HEK293 (cell line): ENCODE data around the gene PLEKHH2.
A peak's percentile ranks its signal among the peaks of the same experiment; 100 is the strongest.

Experiments
- KLF10 ChIP-seq: fragments of 450-650 bp; IDR thresholded peaks from 2 replicates; pipeline ENCODE4 v1.5.1; 2018; ENCODE audit warnings: missing biosample characterization, mild to moderate bottlenecking, missing genetic modification characterization
- SALL2 ChIP-seq: fragments of 450-650 bp; formaldehyde crosslinking; IDR thresholded peaks from 2 replicates; pipeline ENCODE4 v1.5.0; 2017; ENCODE audit warnings: missing biosample characterization, mild to moderate bottlenecking, missing genetic modification characterization, borderline replicate concordance
- SP2 ChIP-seq: fragments of 450-650 bp; formaldehyde crosslinking; IDR thresholded peaks from 2 replicates; pipeline ENCODE4 v1.5.1; 2016; ENCODE audit warnings: missing biosample characterization, missing genetic modification characterization
- ZBTB1 ChIP-seq: fragments of 450-650 bp; formaldehyde crosslinking; IDR thresholded peaks from 2 replicates; pipeline ENCODE4 v1.5.1; 2016; ENCODE audit warnings: missing biosample characterization, missing genetic modification characterization
- ZBTB17 ChIP-seq: fragments of 450-650 bp; formaldehyde crosslinking; IDR thresholded peaks from 2 replicates; pipeline ENCODE4 v1.5.1; 2016; ENCODE audit warnings: missing biosample characterization, missing genetic modification characterization
- ZBTB8A ChIP-seq: fragments of 450-650 bp; formaldehyde crosslinking; IDR thresholded peaks from 2 replicates; pipeline ENCODE4 v1.5.1; 2016; ENCODE audit warnings: missing biosample characterization, missing genetic modification characterization
- ZNF10 ChIP-seq: fragments of 450-650 bp; formaldehyde crosslinking; IDR thresholded peaks from 2 replicates; pipeline ENCODE4 v1.5.1; 2017; ENCODE audit warnings: missing biosample characterization, missing genetic modification characterization
- ZNF112 ChIP-seq: fragments of 450-650 bp; formaldehyde crosslinking; IDR thresholded peaks from 2 replicates; pipeline ENCODE4 v1.5.0; 2017; ENCODE audit warnings: missing biosample characterization, missing genetic modification characterization
- ZNF121 ChIP-seq: fragments of 450-650 bp; formaldehyde crosslinking; IDR thresholded peaks from 2 replicates; pipeline ENCODE4 v1.5.1; 2016; ENCODE audit warnings: missing biosample characterization, missing genetic modification characterization
- ZNF146 ChIP-seq: fragments of 450-650 bp; formaldehyde crosslinking; IDR thresholded peaks from 2 replicates; pipeline ENCODE4 v1.5.1; 2016; ENCODE audit warnings: missing biosample characterization, missing genetic modification characterization
- ZNF169 ChIP-seq: fragments of 450-650 bp; formaldehyde crosslinking; IDR thresholded peaks from 2 replicates; pipeline ENCODE4 v1.5.1; 2016; ENCODE audit warnings: missing biosample characterization, missing genetic modification characterization
- ZNF2 ChIP-seq: fragments of 450-650 bp; formaldehyde crosslinking; IDR thresholded peaks from 2 replicates; pipeline ENCODE4 v1.5.1; 2016; ENCODE audit warnings: missing biosample characterization, missing genetic modification characterization
- ZNF223 ChIP-seq: fragments of 450-650 bp; formaldehyde crosslinking; IDR thresholded peaks from 2 replicates; pipeline ENCODE4 v1.5.1; 2016; ENCODE audit warnings: missing biosample characterization, missing genetic modification characterization
- ZNF274 ChIP-seq, 2 experiments: fragments of 200-500 bp in 1 of 2; fragments of 450-650 bp in 1 of 2; sonication (Bioruptor generic) in 1 of 2; formaldehyde crosslinking in 1 of 2; IDR thresholded peaks; 2 replicates each; pipeline versions ENCODE4 v1.5.1 to v1.6.1; 2014 to 2016; ENCODE audit warnings: borderline replicate concordance in 1 of 2, inconsistent platforms in 1 of 2, low read length in 1 of 2, missing biosample characterization in 1 of 2, missing genetic modification characterization in 1 of 2
- ZNF324 ChIP-seq: fragments of 450-650 bp; formaldehyde crosslinking; IDR thresholded peaks from 2 replicates; pipeline ENCODE4 v1.5.1; 2016; ENCODE audit warnings: missing biosample characterization, missing genetic modification characterization
- ZNF354C ChIP-seq: fragments of 450-650 bp; formaldehyde crosslinking; IDR thresholded peaks from 2 replicates; pipeline ENCODE4 v1.5.1; 2016; ENCODE audit warnings: missing biosample characterization, missing genetic modification characterization, low read depth, borderline replicate concordance
- ZNF423 ChIP-seq: fragments of 450-650 bp; formaldehyde crosslinking; IDR thresholded peaks from 2 replicates; pipeline ENCODE4 v1.5.1; 2016; ENCODE audit warnings: missing biosample characterization, missing genetic modification characterization
- ZNF600 ChIP-seq: fragments of 450-650 bp; formaldehyde crosslinking; IDR thresholded peaks from 2 replicates; pipeline ENCODE4 v1.5.1; 2016; ENCODE audit warnings: missing biosample characterization, missing genetic modification characterization
- ZNF626 ChIP-seq: fragments of 450-650 bp; sonication (Bioruptor Pico); formaldehyde crosslinking; IDR thresholded peaks from 2 replicates; pipeline ENCODE4 v1.5.1; 2018; ENCODE audit warnings: missing biosample characterization, missing genetic modification characterization, inconsistent platforms
- ZNF629 ChIP-seq: fragments of 450-650 bp; formaldehyde crosslinking; IDR thresholded peaks from 2 replicates; pipeline ENCODE4 v1.5.1; 2017; ENCODE audit warnings: missing biosample characterization, missing genetic modification characterization
- ZNF654 ChIP-seq: fragments of 450-650 bp; formaldehyde crosslinking; IDR thresholded peaks from 2 replicates; pipeline ENCODE4 v1.5.1; 2016; ENCODE audit warnings: low read depth, missing biosample characterization, missing genetic modification characterization
- ZNF843 ChIP-seq: fragments of 450-650 bp; formaldehyde crosslinking; IDR thresholded peaks from 2 replicates; pipeline ENCODE4 v1.5.1; 2016; ENCODE audit warnings: missing biosample characterization, missing genetic modification characterization
- TF ChIP-seq, protein P1 (sequence below): fragments of 450-650 bp; formaldehyde crosslinking; conservative IDR thresholded peaks from 2 replicates; pipeline ENCODE4 v1.5.1; 2016; ENCODE audit warnings: low read depth, missing biosample characterization, missing genetic modification characterization
- TF ChIP-seq, protein P2 (sequence below): fragments of 450-650 bp; formaldehyde crosslinking; IDR thresholded peaks from 2 replicates; pipeline ENCODE4 v1.5.1; 2016; ENCODE audit warnings: missing biosample characterization, missing genetic modification characterization
- TF ChIP-seq, protein P3 (sequence below): fragments of 450-650 bp; formaldehyde crosslinking; IDR thresholded peaks from 2 replicates; pipeline ENCODE4 v1.5.1; 2017; ENCODE audit warnings: missing biosample characterization, missing genetic modification characterization
- TF ChIP-seq, protein P4 (sequence below): fragments of 450-650 bp; formaldehyde crosslinking; IDR thresholded peaks from 2 replicates; pipeline ENCODE4 v1.5.1; 2016; ENCODE audit warnings: missing biosample characterization, missing genetic modification characterization
- TF ChIP-seq, protein P5 (sequence below): fragments of 450-650 bp; formaldehyde crosslinking; IDR thresholded peaks from 2 replicates; pipeline ENCODE4 v1.5.1; 2016; ENCODE audit warnings: missing biosample characterization, missing genetic modification characterization

PLEKHH2 gene

DNA sequence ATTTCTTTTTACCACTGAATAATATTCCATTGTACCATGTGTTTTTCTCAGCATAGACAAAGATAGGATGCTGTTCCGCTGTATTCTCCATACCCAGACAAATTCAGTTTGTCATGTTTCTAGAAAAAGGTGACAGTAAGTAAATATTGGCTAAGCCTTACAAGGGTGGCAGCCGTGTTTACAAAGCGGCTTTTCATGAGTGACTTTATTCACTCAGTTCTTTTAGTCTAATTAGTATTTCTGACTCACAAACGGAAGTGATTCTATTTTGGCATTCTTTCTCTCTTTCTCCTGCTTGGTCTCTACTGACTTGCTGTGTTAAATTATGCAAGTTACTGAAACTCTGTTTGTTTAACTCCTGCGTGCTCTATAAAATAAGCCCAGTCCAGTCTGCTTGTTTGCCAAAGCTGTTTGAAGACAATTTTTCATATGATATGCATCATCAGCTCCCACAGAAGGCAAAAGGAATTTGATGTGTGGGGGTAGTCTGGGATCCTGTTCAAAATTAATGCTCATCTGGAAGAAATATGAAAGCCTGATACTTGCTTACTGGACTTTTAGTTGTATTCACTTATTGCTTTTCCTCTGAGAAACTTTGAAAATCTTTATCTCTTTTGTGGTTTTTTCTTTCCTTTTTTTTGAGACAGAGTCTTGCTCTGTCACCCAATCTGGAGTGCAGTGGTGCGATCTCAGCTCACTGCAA, 2.3 kb upstream of the PLEKHH2 start (continued):
- TF ChIP-seq ZNF112 (no peak), SALL2 (tag by site-specific recombination) (no peak), ZNF626 (no peak), ZNF843 (tag by site-specific recombination) (0 out of 2 replicates have a peak, but pooled peaks have one; percentile 21), SP2 (no peak), ZNF629 (tag by site-specific recombination) (peak; percentile 82), ZBTB8A (no peak), ZNF10 (no peak), ZNF169 (no peak), ZNF121 (no peak), ZNF274 (IDR thresholded peaks at IDR 0.05; ENCODE audit: low read length) (no peak), ZNF274 (tag by site-specific recombination; IDR thresholded peaks at IDR 0.05; ENCODE audit: borderline replicate concordance) (no peak), ZNF654 (peak; percentile 7; the same call in 1 of the 2 replicates), ZNF223 (tag by site-specific recombination) (no peak), ZNF354C (tag by site-specific recombination) (no peak), ZNF146 (tag by site-specific recombination) (peak; percentile 22; the same call in 1 of the 2 replicates), ZNF324 (no peak), ZNF423 (tag by site-specific recombination) (no peak), ZBTB17 (tag by site-specific recombination) (peak; percentile 74), ZNF2 (peak; percentile 30; the same call in 1 of the 2 replicates), ZBTB1 (tag by site-specific recombination) (peak; percentile 76; the same call in 1 of the 2 replicates), ZNF600 (tag by site-specific recombination) (peak; percentile 42; the same call in 1 of the 2 replicates), KLF10 (tag by site-specific recombination) (peak; percentile 30; the same call in 1 of the 2 replicates)
- TF ChIP-seq, protein P1, sequence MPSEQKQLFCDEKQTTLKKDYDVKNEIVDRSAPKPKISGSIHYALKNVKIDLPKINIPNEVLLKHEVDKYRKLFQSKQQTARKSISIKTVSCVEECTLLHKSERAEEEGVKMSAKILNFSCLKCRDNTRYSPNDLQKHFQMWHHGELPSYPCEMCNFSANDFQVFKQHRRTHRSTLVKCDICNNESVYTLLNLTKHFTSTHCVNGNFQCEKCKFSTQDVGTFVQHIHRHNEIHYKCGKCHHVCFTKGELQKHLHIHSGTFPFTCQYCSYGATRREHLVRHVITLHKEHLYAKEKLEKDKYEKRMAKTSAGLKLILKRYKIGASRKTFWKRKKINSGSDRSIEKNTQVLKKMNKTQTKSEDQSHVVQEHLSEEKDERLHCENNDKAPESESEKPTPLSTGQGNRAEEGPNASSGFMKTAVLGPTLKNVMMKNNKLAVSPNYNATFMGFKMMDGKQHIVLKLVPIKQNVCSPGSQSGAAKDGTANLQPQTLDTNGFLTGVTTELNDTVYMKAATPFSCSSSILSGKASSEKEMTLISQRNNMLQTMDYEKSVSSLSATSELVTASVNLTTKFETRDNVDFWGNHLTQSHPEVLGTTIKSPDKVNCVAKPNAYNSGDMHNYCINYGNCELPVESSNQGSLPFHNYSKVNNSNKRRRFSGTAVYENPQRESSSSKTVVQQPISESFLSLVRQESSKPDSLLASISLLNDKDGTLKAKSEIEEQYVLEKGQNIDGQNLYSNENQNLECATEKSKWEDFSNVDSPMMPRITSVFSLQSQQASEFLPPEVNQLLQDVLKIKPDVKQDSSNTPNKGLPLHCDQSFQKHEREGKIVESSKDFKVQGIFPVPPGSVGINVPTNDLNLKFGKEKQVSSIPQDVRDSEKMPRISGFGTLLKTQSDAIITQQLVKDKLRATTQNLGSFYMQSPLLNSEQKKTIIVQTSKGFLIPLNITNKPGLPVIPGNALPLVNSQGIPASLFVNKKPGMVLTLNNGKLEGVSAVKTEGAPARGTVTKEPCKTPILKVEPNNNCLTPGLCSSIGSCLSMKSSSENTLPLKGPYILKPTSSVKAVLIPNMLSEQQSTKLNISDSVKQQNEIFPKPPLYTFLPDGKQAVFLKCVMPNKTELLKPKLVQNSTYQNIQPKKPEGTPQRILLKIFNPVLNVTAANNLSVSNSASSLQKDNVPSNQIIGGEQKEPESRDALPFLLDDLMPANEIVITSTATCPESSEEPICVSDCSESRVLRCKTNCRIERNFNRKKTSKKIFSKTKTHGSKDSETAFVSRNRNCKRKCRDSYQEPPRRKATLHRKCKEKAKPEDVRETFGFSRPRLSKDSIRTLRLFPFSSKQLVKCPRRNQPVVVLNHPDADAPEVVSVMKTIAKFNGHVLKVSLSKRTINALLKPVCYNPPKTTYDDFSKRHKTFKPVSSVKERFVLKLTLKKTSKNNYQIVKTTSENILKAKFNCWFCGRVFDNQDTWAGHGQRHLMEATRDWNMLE (tag by site-specific recombination), result no peak
- TF ChIP-seq, protein P2, sequence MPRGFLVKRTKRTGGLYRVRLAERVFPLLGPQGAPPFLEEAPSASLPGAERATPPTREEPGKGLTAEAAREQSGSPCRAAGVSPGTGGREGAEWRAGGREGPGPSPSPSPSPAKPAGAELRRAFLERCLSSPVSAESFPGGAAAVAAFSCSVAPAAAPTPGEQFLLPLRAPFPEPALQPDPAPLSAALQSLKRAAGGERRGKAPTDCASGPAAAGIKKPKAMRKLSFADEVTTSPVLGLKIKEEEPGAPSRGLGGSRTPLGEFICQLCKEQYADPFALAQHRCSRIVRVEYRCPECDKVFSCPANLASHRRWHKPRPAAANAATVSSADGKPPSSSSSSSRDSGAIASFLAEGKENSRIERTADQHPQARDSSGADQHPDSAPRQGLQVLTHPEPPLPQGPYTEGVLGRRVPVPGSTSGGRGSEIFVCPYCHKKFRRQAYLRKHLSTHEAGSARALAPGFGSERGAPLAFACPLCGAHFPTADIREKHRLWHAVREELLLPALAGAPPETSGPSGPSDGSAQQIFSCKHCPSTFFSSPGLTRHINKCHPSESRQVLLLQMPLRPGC, result peak; percentile 91
- TF ChIP-seq, protein P3, sequence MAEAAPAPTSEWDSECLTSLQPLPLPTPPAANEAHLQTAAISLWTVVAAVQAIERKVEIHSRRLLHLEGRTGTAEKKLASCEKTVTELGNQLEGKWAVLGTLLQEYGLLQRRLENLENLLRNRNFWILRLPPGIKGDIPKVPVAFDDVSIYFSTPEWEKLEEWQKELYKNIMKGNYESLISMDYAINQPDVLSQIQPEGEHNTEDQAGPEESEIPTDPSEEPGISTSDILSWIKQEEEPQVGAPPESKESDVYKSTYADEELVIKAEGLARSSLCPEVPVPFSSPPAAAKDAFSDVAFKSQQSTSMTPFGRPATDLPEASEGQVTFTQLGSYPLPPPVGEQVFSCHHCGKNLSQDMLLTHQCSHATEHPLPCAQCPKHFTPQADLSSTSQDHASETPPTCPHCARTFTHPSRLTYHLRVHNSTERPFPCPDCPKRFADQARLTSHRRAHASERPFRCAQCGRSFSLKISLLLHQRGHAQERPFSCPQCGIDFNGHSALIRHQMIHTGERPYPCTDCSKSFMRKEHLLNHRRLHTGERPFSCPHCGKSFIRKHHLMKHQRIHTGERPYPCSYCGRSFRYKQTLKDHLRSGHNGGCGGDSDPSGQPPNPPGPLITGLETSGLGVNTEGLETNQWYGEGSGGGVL (tag by site-specific recombination), result no peak
- TF ChIP-seq, protein P4, sequence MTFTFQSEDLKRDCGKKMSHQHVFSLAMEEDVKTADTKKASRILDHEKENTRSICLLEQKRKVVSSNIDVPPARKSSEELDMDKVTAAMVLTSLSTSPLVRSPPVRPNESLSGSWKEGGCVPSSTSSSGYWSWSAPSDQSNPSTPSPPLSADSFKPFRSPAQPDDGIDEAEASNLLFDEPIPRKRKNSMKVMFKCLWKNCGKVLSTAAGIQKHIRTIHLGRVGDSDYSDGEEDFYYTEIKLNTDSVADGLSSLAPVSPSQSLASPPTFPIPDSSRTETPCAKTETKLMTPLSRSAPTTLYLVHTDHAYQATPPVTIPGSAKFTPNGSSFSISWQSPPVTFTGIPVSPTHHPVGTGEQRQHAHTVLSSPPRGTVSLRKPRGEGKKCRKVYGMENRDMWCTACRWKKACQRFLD, result no peak
- TF ChIP-seq, protein P5, sequence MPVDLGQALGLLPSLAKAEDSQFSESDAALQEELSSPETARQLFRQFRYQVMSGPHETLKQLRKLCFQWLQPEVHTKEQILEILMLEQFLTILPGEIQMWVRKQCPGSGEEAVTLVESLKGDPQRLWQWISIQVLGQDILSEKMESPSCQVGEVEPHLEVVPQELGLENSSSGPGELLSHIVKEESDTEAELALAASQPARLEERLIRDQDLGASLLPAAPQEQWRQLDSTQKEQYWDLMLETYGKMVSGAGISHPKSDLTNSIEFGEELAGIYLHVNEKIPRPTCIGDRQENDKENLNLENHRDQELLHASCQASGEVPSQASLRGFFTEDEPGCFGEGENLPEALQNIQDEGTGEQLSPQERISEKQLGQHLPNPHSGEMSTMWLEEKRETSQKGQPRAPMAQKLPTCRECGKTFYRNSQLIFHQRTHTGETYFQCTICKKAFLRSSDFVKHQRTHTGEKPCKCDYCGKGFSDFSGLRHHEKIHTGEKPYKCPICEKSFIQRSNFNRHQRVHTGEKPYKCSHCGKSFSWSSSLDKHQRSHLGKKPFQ, result 0 out of 2 replicates have a peak, but pooled peaks have one; percentile 11
